Right renal cortex interstitium (tissue), 3 donors: Measurements from ENCODE around the gene LYPD4. TPM values are rescaled to one million over a fixed set of nuclear protein-coding genes. Genes with fewer than 3 reads are reported as not detected.

Source experiments
- DNase-seq, 3 donors: peaks; one replicate each; pipeline ENCODE4 v3.0.0-alpha.2; 2013; ENCODE audit warnings: low read depth in 3 of 3, low spot score in 2 of 3
- polyA plus RNA-seq, 3 donors: library from polyadenylated mRNA; unstranded; fragments of 120-200 nt; gene quantifications; one replicate each; pipeline ENCODE4 v1.2.1, GENCODE V29; 2013; ENCODE audit not compliant: insufficient read length in 3 of 3

The LYPD4 gene
- polyA plus RNA-seq, 3 donors: not detected

GRCh38 chr19:41853344-41853743 lies 8.9 kb upstream of the LYPD4 start:
- DNase-seq: no peak

GRCh38 chr19:41851456-41851855 lies 7.0 kb upstream of the LYPD4 start:
- no peak for DNase-seq

- no peak for DNase-seq
These were observed 5.9 kb upstream of the LYPD4 start for GRCh38 chr19:41850381-41850780.

GRCh38 chr19:41849067-41849466 lies 4.6 kb upstream of the LYPD4 start:
- no peak for DNase-seq

GRCh38 chr19:41848666-41849065 lies 4.2 kb upstream of the LYPD4 start:
- DNase-seq: no peak

GRCh38 chr19:41847351-41848105 lies 3.0 kb upstream of the LYPD4 start:
- no peak for DNase-seq

- DNase-seq: no peak
These were observed 638 bp upstream of the LYPD4 start for GRCh38 chr19:41845051-41845590.

- no peak for DNase-seq
These were observed 343 bp upstream of the LYPD4 start, which contains the start of gene DMRTC2 for GRCh38 chr19:41845001-41845050. Gene DMRTC2 (plus strand): TSS chr19:41845042. CDS start chr19:41847429, 2,387 bp downstream.

GRCh38 chr19:41843371-41843770 lies 1.1 kb downstream of the LYPD4 start:
- DNase-seq: no peak

- no peak for DNase-seq
These were observed 5.3 kb downstream of the LYPD4 start for GRCh38 chr19:41839211-41839610.

GRCh38 chr19:41837981-41838708 lies 6.3 kb downstream of the LYPD4 start:
- DNase-seq: no peak

- DNase-seq: no peak
These were observed 23.3 kb downstream of the LYPD4 start for GRCh38 chr19:41821003-41821735.

GRCh38 chr19:41816761-41817160 lies 27.7 kb downstream of the LYPD4 start:
- DNase-seq: no peak

- no peak for DNase-seq
These were observed 29.2 kb downstream of the LYPD4 start for GRCh38 chr19:41815301-41815700.

GRCh38 chr19:41813911-41814310 lies 30.6 kb downstream of the LYPD4 start:
- no peak for DNase-seq

- DNase-seq: no peak
These were observed 32.5 kb downstream of the LYPD4 start for GRCh38 chr19:41811981-41812380.

GRCh38 chr19:41811036-41811435 lies 33.4 kb downstream of the LYPD4 start:
- DNase-seq: no peak

GRCh38 chr19:41810301-41810700 lies 34.2 kb downstream of the LYPD4 start:
- DNase-seq: no peak

GRCh38 chr19:41808663-41809566 lies 35.6 kb downstream of the LYPD4 start:
- no peak for DNase-seq

GRCh38 chr19:41807176-41807575 lies 37.3 kb downstream of the LYPD4 start:
- no peak for DNase-seq

GRCh38 chr19:41804336-41804735 lies 40.1 kb downstream of the LYPD4 start:
- DNase-seq: no peak
